GM23338 (cell line): Measurements from ENCODE around the gene SLC41A3.

Source experiments
- CREB1 ChIP-seq: fragments of 250-450 bp; sonication (Bioruptor Pico); IDR thresholded peaks from 2 replicates; pipeline ENCODE4 v1.5.0; 2020; ENCODE audit warnings: low read depth, mild to moderate bottlenecking, moderate library complexity
- CTCF ChIP-seq, 2 experiments: fragments of 200-600 bp in 1 of 2; sonication (generic) in 1 of 2; conservative IDR thresholded peaks; 2 replicates each; pipeline versions ENCODE4 v1.5.1 to v1.6.1; 2016 to 2017; ENCODE audit warnings: antibody characterized with exemption in 2 of 2, low read depth in 2 of 2, mild to moderate bottlenecking in 2 of 2, moderate library complexity in 1 of 2
- EZH2 ChIP-seq: fragments of 200-600 bp; sonication (generic); IDR thresholded peaks from one replicate; pipeline ENCODE4 v1.8.0; 2017; ENCODE audit warnings: antibody characterized with exemption, mild to moderate bottlenecking, low read depth; ENCODE audit not compliant: unreplicated experiment
- EZH2phosphoT487 ChIP-seq: fragments of 200-600 bp; sonication (generic); IDR thresholded peaks from one replicate; pipeline ENCODE4 v1.8.1; 2018; ENCODE audit warnings: antibody characterized with exemption; ENCODE audit not compliant: unreplicated experiment
- JUNB ChIP-seq: IDR thresholded peaks from one replicate; pipeline ENCODE4 v1.6.1; 2016; ENCODE audit warnings: antibody characterized with exemption; ENCODE audit not compliant: unreplicated experiment
- NANOG ChIP-seq: IDR thresholded peaks from 2 replicates; pipeline ENCODE4 v1.6.1; 2016; ENCODE audit warnings: antibody characterized with exemption, borderline replicate concordance
- POLR2AphosphoS5 ChIP-seq: IDR thresholded peaks from 2 replicates; pipeline ENCODE4 v1.6.1; 2016; ENCODE audit warnings: antibody characterized with exemption, low read depth
- REST ChIP-seq: IDR thresholded peaks from one replicate; pipeline ENCODE4 v1.6.1; 2018; ENCODE audit warnings: antibody characterized with exemption; ENCODE audit not compliant: unreplicated experiment
- STAT1 ChIP-seq: IDR thresholded peaks from one replicate; pipeline ENCODE4 v1.6.1; 2016; ENCODE audit warnings: antibody characterized with exemption; ENCODE audit not compliant: unreplicated experiment
- ZNF331 ChIP-seq: fragments of 250-450 bp; sonication (Bioruptor Pico); IDR thresholded peaks from 2 replicates; pipeline ENCODE4 v1.5.0; 2020; ENCODE audit warnings: low read depth, mild to moderate bottlenecking, moderate library complexity

- TF ChIP-seq CTCF (conservative IDR thresholded peaks at IDR 0.05; ENCODE audit: low read depth in 2 of 2) (no peak), POLR2AphosphoS5 (no peak), REST (no peak), EZH2 (no peak), EZH2phosphoT487 (no peak), NANOG (no peak), STAT1 (no peak), JUNB (no peak), CREB1 (CRISPR knock-in tag) (no peak), ZNF331 (CRISPR knock-in tag) (no peak)
These were observed 5.1 kb downstream of the SLC41A3 start for GRCh38 chr3:126078866-126079265.
